HG03159 (cell line): Measurements from ENCODE around the gene SLC39A6.
"Not testable (repeated sequence)": the region's sequence is repeated elsewhere in the genome, so short reads cannot be mapped to it uniquely, and the experiment has no call there.

ENCODE experiments used
- ATAC-seq: cut with Tn5 transposase; IDR thresholded peaks from one replicate; pipeline ENCODE4 v1.9.1; 2021; ENCODE audit warnings: mild to moderate bottlenecking, moderate library complexity; ENCODE audit not compliant: unreplicated experiment

Gene SLC39A6

GRCh38 chr18:36099311-36099710, 29.8 kb downstream of the SLC39A6 start:
- no peak for ATAC-seq

GRCh38 chr18:36096955-36097354, 32.2 kb downstream of the SLC39A6 start:
- no peak for ATAC-seq

- no peak for ATAC-seq
Measured at GRCh38 chr18:36095936-36096519, 33.1 kb downstream of the SLC39A6 start.

GRCh38 chr18:36094431-36094830, 34.7 kb downstream of the SLC39A6 start:
- ATAC-seq, result no peak

- ATAC-seq, result not testable (repeated sequence)
Measured at GRCh38 chr18:36092116-36092515, 37.0 kb downstream of the SLC39A6 start.

- ATAC-seq, result no peak
Measured at GRCh38 chr18:36089001-36089400, 40.1 kb downstream of the SLC39A6 start.

- no peak for ATAC-seq
Measured at GRCh38 chr18:36088256-36088655, 40.9 kb downstream of the SLC39A6 start.

GRCh38 chr18:36086186-36086585, 43.0 kb downstream of the SLC39A6 start:
- no peak for ATAC-seq

- ATAC-seq, result no peak
Measured at GRCh38 chr18:36085195-36085594, 43.9 kb downstream of the SLC39A6 start.

- no peak for ATAC-seq
Measured at GRCh38 chr18:36083729-36084128, 45.4 kb downstream of the SLC39A6 start.

GRCh38 chr18:36081118-36081517, 48.0 kb downstream of the SLC39A6 start:
- ATAC-seq, result not testable (repeated sequence)

- no peak for ATAC-seq
Measured at GRCh38 chr18:36078751-36079529, 50.2 kb downstream of the SLC39A6 start.

GRCh38 chr18:36077764-36078163, 51.4 kb downstream of the SLC39A6 start:
- not testable (repeated sequence) for ATAC-seq

- no peak for ATAC-seq
Measured at GRCh38 chr18:36075862-36076587, 53.1 kb downstream of the SLC39A6 start.

- ATAC-seq, result no peak
Measured at GRCh38 chr18:36074435-36074834, 54.7 kb downstream of the SLC39A6 start.

GRCh38 chr18:36073676-36074075, 55.5 kb downstream of the SLC39A6 start:
- ATAC-seq, result no peak

GRCh38 chr18:36072406-36072805, 56.7 kb downstream of the SLC39A6 start:
- not testable (repeated sequence) for ATAC-seq

- ATAC-seq, result peak; percentile 92
Measured at GRCh38 chr18:36067055-36067957, 61.8 kb downstream of the SLC39A6 start, which contains the start of gene RPRD1A. Gene RPRD1A, minus strand, starts transcription at chr18:36067559. Its CDS starts 155 bp downstream, at chr18:36067404.

- ATAC-seq, result peak; percentile 15
Measured at GRCh38 chr18:36066686-36067054, 62.5 kb downstream of the SLC39A6 start.

GRCh38 chr18:36066001-36066400, 63.1 kb downstream of the SLC39A6 start:
- ATAC-seq, result no peak

GRCh38 chr18:36064809-36065079, 64.4 kb downstream of the SLC39A6 start:
- ATAC-seq, result not testable (repeated sequence)
